ENCODE results near the gene GREM1.

Gene GREM1

GRCh38 chr15:32718227-32718820 is 520 bp downstream of the GREM1 start:
- H3K4me3 ChIP-seq (ENCODE audit: low read depth, low read length, poor library complexity, severe bottlenecking): no peak overlapping the region
- no peaks in the 10 kb centered on the region for H3K27me3 ChIP-seq (ENCODE audit: insufficient read depth, low read length)
- H3K9ac ChIP-seq (ENCODE audit: low read length): no peak overlapping the region
- H4K20me1 ChIP-seq (ENCODE audit: insufficient read depth, low read length): no peaks in the 10 kb centered on the region
- H2AFZ ChIP-seq (ENCODE audit: low read length): no peak overlapping the region
- H3K27ac ChIP-seq (ENCODE audit: low read depth, low read length, poor library complexity, severe bottlenecking): no peak overlapping the region
- H3K9me3 ChIP-seq (ENCODE audit: low read length): no peaks in the 10 kb centered on the region
- TF ChIP-seq CTCF (IDR thresholded peaks at IDR 0.05; ENCODE audit: low read length) (no peak), EZH2 (IDR thresholded peaks at IDR 0.05; ENCODE audit: borderline replicate concordance, low read length) (no peak)
- no peaks in the 10 kb centered on the region for H3K9me2 ChIP-seq (ENCODE audit: low read depth, low read length)
- no peaks in the 10 kb centered on the region for H3K79me2 ChIP-seq (ENCODE audit: insufficient read depth, low read length)
- H3K36me3 ChIP-seq (ENCODE audit: insufficient read depth, low read length): no peaks in the 10 kb centered on the region
- no peaks in the 10 kb centered on the region for H3K4me1 ChIP-seq (ENCODE audit: insufficient read depth, low read length, severe bottlenecking)
- H3K4me2 ChIP-seq (ENCODE audit: low read length): no peak overlapping the region
- H3F3A ChIP-seq (ENCODE audit: insufficient read depth, low read length): no peaks in the 10 kb centered on the region

GRCh38 chr15:32718821-32719716 is 1.3 kb downstream of the GREM1 start:
- H3K79me2 ChIP-seq (ENCODE audit: insufficient read depth, low read length): no peaks in the 10 kb centered on the region
- no peaks in the 10 kb centered on the region for H3K9me3 ChIP-seq (ENCODE audit: low read length)
- no peak overlapping the region for H2AFZ ChIP-seq (ENCODE audit: low read length)
- H3K4me2 ChIP-seq (ENCODE audit: low read length): no peak overlapping the region
- no peak overlapping the region for H3K4me3 ChIP-seq (ENCODE audit: low read depth, low read length, poor library complexity, severe bottlenecking)
- no peaks in the 10 kb centered on the region for H3F3A ChIP-seq (ENCODE audit: insufficient read depth, low read length)
- H3K27ac ChIP-seq (ENCODE audit: low read depth, low read length, poor library complexity, severe bottlenecking): no peak overlapping the region
- no peaks in the 10 kb centered on the region for H3K4me1 ChIP-seq (ENCODE audit: insufficient read depth, low read length, severe bottlenecking)
- no peaks in the 10 kb centered on the region for H3K27me3 ChIP-seq (ENCODE audit: insufficient read depth, low read length)
- no peaks in the 10 kb centered on the region for H4K20me1 ChIP-seq (ENCODE audit: insufficient read depth, low read length)
- H3K9me2 ChIP-seq (ENCODE audit: low read depth, low read length): no peaks in the 10 kb centered on the region
- TF ChIP-seq EZH2 (IDR thresholded peaks at IDR 0.05; ENCODE audit: borderline replicate concordance, low read length): no peak
- H3K36me3 ChIP-seq (ENCODE audit: insufficient read depth, low read length): no peaks in the 10 kb centered on the region
- no peak overlapping the region for H3K9ac ChIP-seq (ENCODE audit: low read length)

GRCh38 chr15:32721596-32721995 is 3.8 kb downstream of the GREM1 start:
- Histone ChIP-seq H3K4me1 (ENCODE audit: insufficient read depth, low read length, severe bottlenecking) (no peaks in the 10 kb centered on the region), H3K9me2 (ENCODE audit: low read depth, low read length) (no peaks in the 10 kb centered on the region), H3K4me2 (ENCODE audit: low read length) (no peak overlapping the region), H3K9ac (ENCODE audit: low read length) (no peak overlapping the region), H3K4me3 (ENCODE audit: low read depth, low read length, poor library complexity, severe bottlenecking) (no peak overlapping the region), H2AFZ (ENCODE audit: low read length) (no peak overlapping the region), H3F3A (ENCODE audit: insufficient read depth, low read length) (no peaks in the 10 kb centered on the region), H3K27ac (ENCODE audit: low read depth, low read length, poor library complexity, severe bottlenecking) (no peak overlapping the region), H4K20me1 (ENCODE audit: insufficient read depth, low read length) (no peaks in the 10 kb centered on the region), H3K36me3 (ENCODE audit: insufficient read depth, low read length) (no peaks in the 10 kb centered on the region), H3K79me2 (ENCODE audit: insufficient read depth, low read length) (no peaks in the 10 kb centered on the region), H3K9me3 (ENCODE audit: low read length) (no peaks in the 10 kb centered on the region), H3K27me3 (ENCODE audit: insufficient read depth, low read length) (no peaks in the 10 kb centered on the region)
- TF ChIP-seq EZH2 (IDR thresholded peaks at IDR 0.05; ENCODE audit: borderline replicate concordance, low read length) (no peak), CTCF (IDR thresholded peaks at IDR 0.05; ENCODE audit: low read length) (no peak)
